Testis (tissue), 3 donors: ENCODE results near the gene TACO1. TPM values are rescaled to one million over a fixed set of nuclear protein-coding genes. Genes with fewer than 3 reads are reported as not detected.

ENCODE experiments used
- DNase-seq: peaks from one replicate; pipeline ENCODE4 v3.0.0-alpha.2; 2019
- H3K27ac ChIP-seq, 2 donors: fragments of 200-600 bp; sonication (generic); one replicate each; pipeline ENCODE4 v1.5.1; 2019
- H3K27me3 ChIP-seq: fragments of 200-600 bp; sonication (generic); one replicate; pipeline ENCODE4 v1.5.1; 2019
- H3K36me3 ChIP-seq: fragments of 200-600 bp; sonication (generic); one replicate; pipeline ENCODE4 v1.5.1; 2017; ENCODE audit warnings: low read depth; ENCODE audit errors: missing control alignments
- H3K4me1 ChIP-seq: fragments of 200-600 bp; sonication (generic); one replicate; pipeline ENCODE4 v1.5.1; 2019
- H3K4me3 ChIP-seq, 2 donors: fragments of 200-600 bp; sonication (generic); one replicate each; pipeline ENCODE4 v1.5.1; 2017 to 2019
- H3K9me3 ChIP-seq: fragments of 200-600 bp; sonication (generic); one replicate; pipeline ENCODE4 v1.5.1; 2017
- POLR2A ChIP-seq: fragments of 450-650 bp; IDR thresholded peaks from one replicate; pipeline ENCODE4 v1.6.1; 2017; ENCODE audit warnings: antibody characterized with exemption, mild to moderate bottlenecking, moderate library complexity
- WGBS, 2 donors: methylation state at CpG; one replicate each; pipeline ENCODE4 v1.1.5; 2018; 5-methylcytosine and 5-hydroxymethylcytosine counted together
- intact Hi-C: fragments of 100-400 bp; cut with DNase I; formaldehyde crosslinking; loops from one replicate; pipeline ENCODE4 v1.15.1; 2023; ENCODE audit warnings: low total_unique reads
- polyA plus RNA-seq: library from polyadenylated mRNA; stranded (reverse); fragments of 350-450 nt; fragmentation: Illumina TruSeq; extraction: RNeasy Lipid Tissue Mini Kit (QIAGEN cat#74804); gene quantifications from one replicate; pipeline ENCODE4 v1.2.3, GENCODE V29; 2014; ENCODE audit warnings: low read depth, low replicate concordance; ENCODE audit not compliant: insufficient read depth
- total RNA-seq, 2 donors: library from RNA; depleted of rRNA; stranded (reverse); fragments of >200 nt; gene quantifications; one replicate each; pipeline ENCODE4 v1.2.3, GENCODE V29; 2016
- TF ChIP-seq, protein P1 (sequence below), 3 experiments: fragments of 450-650 bp in 2 of 3; fragments of 200-600 bp in 1 of 3; sonication (generic) in 1 of 3; IDR thresholded peaks; one replicate each; pipeline ENCODE4 v1.5.1; 2016 to 2019; ENCODE audit warnings: antibody characterized with exemption in 3 of 3, mild to moderate bottlenecking in 2 of 3, moderate library complexity in 1 of 3

The TACO1 gene
- total and polyA plus RNA-seq, 3 donors from 2014 or later = 19.2 to 28.0 (median 22.3) TPM

- intact Hi-C loops = no loop called here
- Histone ChIP-seq H3K4me1 (peaks cover 14% of the 10 kb centered on the region), H3K27me3 (no peaks in the 10 kb centered on the region), H3K9me3 (no peaks in the 10 kb centered on the region), H3K4me3 (no peak overlapping the region), H3K27ac (no peak overlapping the region), H3K36me3 (no peaks in the 10 kb centered on the region)
- no peak for DNase-seq
- WGBS, 2 donors = 66 to 82% methylated on average over 5 of the region's 5 CpGs
- TF ChIP-seq, protein P1, sequence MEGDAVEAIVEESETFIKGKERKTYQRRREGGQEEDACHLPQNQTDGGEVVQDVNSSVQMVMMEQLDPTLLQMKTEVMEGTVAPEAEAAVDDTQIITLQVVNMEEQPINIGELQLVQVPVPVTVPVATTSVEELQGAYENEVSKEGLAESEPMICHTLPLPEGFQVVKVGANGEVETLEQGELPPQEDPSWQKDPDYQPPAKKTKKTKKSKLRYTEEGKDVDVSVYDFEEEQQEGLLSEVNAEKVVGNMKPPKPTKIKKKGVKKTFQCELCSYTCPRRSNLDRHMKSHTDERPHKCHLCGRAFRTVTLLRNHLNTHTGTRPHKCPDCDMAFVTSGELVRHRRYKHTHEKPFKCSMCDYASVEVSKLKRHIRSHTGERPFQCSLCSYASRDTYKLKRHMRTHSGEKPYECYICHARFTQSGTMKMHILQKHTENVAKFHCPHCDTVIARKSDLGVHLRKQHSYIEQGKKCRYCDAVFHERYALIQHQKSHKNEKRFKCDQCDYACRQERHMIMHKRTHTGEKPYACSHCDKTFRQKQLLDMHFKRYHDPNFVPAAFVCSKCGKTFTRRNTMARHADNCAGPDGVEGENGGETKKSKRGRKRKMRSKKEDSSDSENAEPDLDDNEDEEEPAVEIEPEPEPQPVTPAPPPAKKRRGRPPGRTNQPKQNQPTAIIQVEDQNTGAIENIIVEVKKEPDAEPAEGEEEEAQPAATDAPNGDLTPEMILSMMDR (IDR thresholded peaks at IDR 0.05) = no peak
- TF ChIP-seq POLR2A = no peak
Observed at GRCh38 chr17:63578769-63579111, 22.0 kb upstream of the TACO1 start.

- Histone ChIP-seq H3K36me3 (no peaks in the 10 kb centered on the region), H3K4me1 (peaks cover 14% of the 10 kb centered on the region), H3K27ac (no peak overlapping the region), H3K9me3 (no peaks in the 10 kb centered on the region), H3K4me3 (no peak overlapping the region), H3K27me3 (no peaks in the 10 kb centered on the region)
- 66 to 72% methylated on average over 11 of the region's 11 CpGs for WGBS, 2 donors
- intact Hi-C loops = no loop called here
- no peak for TF ChIP-seq POLR2A
- TF ChIP-seq, protein P1 (IDR thresholded peaks at IDR 0.05) = no peak
- DNase-seq = no peak
Observed at GRCh38 chr17:63579633-63580032, 21.1 kb upstream of the TACO1 start.

- DNase-seq = no peak
- H3K4me1 ChIP-seq = no peaks in the 10 kb centered on the region
- H3K4me3 ChIP-seq = no peak overlapping the region
- no peaks in the 10 kb centered on the region for H3K36me3 ChIP-seq
- no peaks in the 10 kb centered on the region for H3K9me3 ChIP-seq
- 96% methylated on average over 5 of the region's 5 CpGs for WGBS, 2 donors
- no peaks in the 10 kb centered on the region for H3K27me3 ChIP-seq
- H3K27ac ChIP-seq = no peak overlapping the region
- intact Hi-C loops = no loop called here
- TF ChIP-seq, protein P1 (IDR thresholded peaks at IDR 0.05) = no peak
- TF ChIP-seq POLR2A = no peak
Observed at GRCh38 chr17:63587770-63588169, 12.9 kb upstream of the TACO1 start.

DNA sequence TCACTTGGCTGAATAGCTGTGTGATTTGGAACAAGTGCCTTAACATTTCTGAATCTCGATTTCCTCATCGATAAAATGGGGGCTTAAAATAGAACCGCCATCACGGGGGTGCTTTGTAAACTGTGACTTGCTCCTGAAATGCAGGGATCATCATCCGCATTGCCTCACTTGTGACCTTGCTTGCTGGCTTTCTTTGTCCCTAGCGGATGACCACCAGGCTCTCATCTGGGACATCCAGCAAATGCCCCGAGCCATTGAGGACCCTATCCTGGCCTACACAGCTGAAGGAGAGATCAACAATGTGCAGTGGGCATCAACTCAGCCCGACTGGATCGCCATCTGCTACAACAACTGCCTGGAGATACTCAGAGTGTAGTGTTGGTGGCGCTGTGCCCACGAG, 11.9 kb upstream of the TACO1 start:
- Histone ChIP-seq H3K9me3 (no peaks in the 10 kb centered on the region), H3K27ac (no peak overlapping the region), H3K4me1 (no peaks in the 10 kb centered on the region), H3K4me3 (no peak overlapping the region), H3K27me3 (no peaks in the 10 kb centered on the region), H3K36me3 (no peaks in the 10 kb centered on the region)
- TF ChIP-seq, protein P1 (IDR thresholded peaks at IDR 0.05) = no peak
- no peak for TF ChIP-seq POLR2A
- 88 to 89% methylated on average over 9 to 11 of the region's 11 CpGs for WGBS, 2 donors
- intact Hi-C loops = no loop called here
- DNase-seq = no peak

DNA sequence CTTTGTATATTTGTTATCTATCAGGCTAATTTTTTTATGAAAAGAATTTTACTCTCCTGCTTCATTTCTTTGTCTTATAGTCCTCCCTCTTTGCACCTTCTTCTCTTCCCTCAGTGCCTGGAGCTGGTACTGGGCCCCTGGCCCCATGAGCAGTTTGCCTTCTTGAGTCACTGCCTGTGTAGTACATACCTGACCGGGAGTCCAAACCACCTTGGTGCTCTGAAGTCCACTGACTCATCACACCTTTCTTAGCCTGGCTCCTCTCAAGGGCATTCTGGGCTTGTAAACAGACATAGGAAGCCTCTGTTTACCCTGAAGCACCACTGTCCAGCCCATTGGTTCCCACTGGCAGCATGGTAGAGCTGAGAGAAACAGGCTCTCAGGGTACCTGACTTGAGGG, 11.0 kb upstream of the TACO1 start:
- TF ChIP-seq POLR2A = no peak
- TF ChIP-seq, protein P1 (IDR thresholded peaks at IDR 0.05) = no peak
- no peaks in the 10 kb centered on the region for H3K36me3 ChIP-seq

More for the DNA sequence above, 11.0 kb upstream of the TACO1 start:
- no peak overlapping the region for H3K27ac ChIP-seq
- no peak for DNase-seq
- intact Hi-C loops = no loop called here
- no peaks in the 10 kb centered on the region for H3K27me3 ChIP-seq
- H3K4me3 ChIP-seq = no peak overlapping the region
- no peaks in the 10 kb centered on the region for H3K4me1 ChIP-seq
- no peaks in the 10 kb centered on the region for H3K9me3 ChIP-seq
- 90 to 100% methylated on average over 1 of the region's 1 CpG for WGBS, 2 donors
